DOHH2 (cell line): ENCODE results near the gene ECEL1.

Source experiments
- H3F3A ChIP-seq: fragments of 200-600 bp; sonication (generic), shearing (Covaris generic); 2 replicates; pipeline ENCODE4 v1.6.0; 2016; ENCODE audit warnings: antibody characterized with exemption, mild to moderate bottlenecking; ENCODE audit not compliant: control insufficient read depth, insufficient read depth
- H3K27ac ChIP-seq: fragments of 200-600 bp; sonication (generic); 2 replicates; pipeline ENCODE4 v1.5.1; 2014; ENCODE audit warnings: low read depth, mild to moderate bottlenecking, low read length, moderate library complexity
- H3K27me3 ChIP-seq: fragments of 200-600 bp; sonication (generic); 2 replicates; pipeline ENCODE4 v1.6.1; 2014; ENCODE audit warnings: mild to moderate bottlenecking, low read length, mixed read lengths; ENCODE audit not compliant: control insufficient read depth
- H3K36me3 ChIP-seq: fragments of 200-600 bp; sonication (generic); 2 replicates; pipeline ENCODE4 v1.6.1; 2014; ENCODE audit warnings: mild to moderate bottlenecking, low read length, moderate library complexity, mixed read lengths; ENCODE audit not compliant: control insufficient read depth
- H3K4me1 ChIP-seq: fragments of 200-600 bp; sonication (generic); 2 replicates; pipeline ENCODE4 v1.6.1; 2014; ENCODE audit warnings: mild to moderate bottlenecking, low read length, mixed read lengths; ENCODE audit not compliant: control insufficient read depth
- H3K4me2 ChIP-seq: fragments of 200-600 bp; sonication (generic); 2 replicates; pipeline ENCODE4 v1.6.0; 2014; ENCODE audit warnings: mild to moderate bottlenecking, low read length, moderate library complexity
- H3K4me3 ChIP-seq: fragments of 200-600 bp; sonication (generic); 2 replicates; pipeline ENCODE4 v1.5.1; 2014; ENCODE audit warnings: mild to moderate bottlenecking, low read length, mixed read lengths
- H3K79me2 ChIP-seq: fragments of 200-600 bp; sonication (generic); 2 replicates; pipeline ENCODE4 v1.6.1; 2014; ENCODE audit warnings: mild to moderate bottlenecking, low read length, mixed read lengths; ENCODE audit not compliant: control insufficient read depth
- H3K9me2 ChIP-seq: fragments of 200-600 bp; sonication (generic); replicated peaks from 2 replicates; pipeline ENCODE4 v1.6.1; 2014; ENCODE audit warnings: mild to moderate bottlenecking, low read length, mixed read lengths; ENCODE audit not compliant: control insufficient read depth
- H3K9me3 ChIP-seq: fragments of 200-600 bp; sonication (generic); 2 replicates; pipeline ENCODE4 v1.6.1; 2014; ENCODE audit warnings: antibody characterized with exemption, low read length, mixed read lengths; ENCODE audit not compliant: control insufficient read depth, insufficient read depth
- H4K20me1 ChIP-seq: fragments of 200-600 bp; sonication (generic); 2 replicates; pipeline ENCODE4 v1.6.0; 2014; ENCODE audit warnings: low read depth, mild to moderate bottlenecking, antibody characterized with exemption, low read length, moderate library complexity; ENCODE audit not compliant: control insufficient read depth, insufficient read depth
- EZH2phosphoT487 ChIP-seq: fragments of 200-600 bp; sonication (generic); IDR thresholded peaks from 2 replicates; pipeline ENCODE4 v1.6.1; 2017; ENCODE audit warnings: borderline replicate concordance, mild to moderate bottlenecking, antibody characterized with exemption, low read length, moderate library complexity, mixed read lengths
- TF ChIP-seq, protein P1 (sequence below): fragments of 200-600 bp; sonication (generic); IDR thresholded peaks from one replicate; pipeline ENCODE4 v1.5.1; 2014; ENCODE audit warnings: antibody characterized with exemption, mild to moderate bottlenecking, low read depth, low read length; ENCODE audit not compliant: poor library complexity, severe bottlenecking

The ECEL1 gene

GRCh38 chr2:232431705-232432590, 55.7 kb downstream of the ECEL1 start:
- TF ChIP-seq, protein P1, sequence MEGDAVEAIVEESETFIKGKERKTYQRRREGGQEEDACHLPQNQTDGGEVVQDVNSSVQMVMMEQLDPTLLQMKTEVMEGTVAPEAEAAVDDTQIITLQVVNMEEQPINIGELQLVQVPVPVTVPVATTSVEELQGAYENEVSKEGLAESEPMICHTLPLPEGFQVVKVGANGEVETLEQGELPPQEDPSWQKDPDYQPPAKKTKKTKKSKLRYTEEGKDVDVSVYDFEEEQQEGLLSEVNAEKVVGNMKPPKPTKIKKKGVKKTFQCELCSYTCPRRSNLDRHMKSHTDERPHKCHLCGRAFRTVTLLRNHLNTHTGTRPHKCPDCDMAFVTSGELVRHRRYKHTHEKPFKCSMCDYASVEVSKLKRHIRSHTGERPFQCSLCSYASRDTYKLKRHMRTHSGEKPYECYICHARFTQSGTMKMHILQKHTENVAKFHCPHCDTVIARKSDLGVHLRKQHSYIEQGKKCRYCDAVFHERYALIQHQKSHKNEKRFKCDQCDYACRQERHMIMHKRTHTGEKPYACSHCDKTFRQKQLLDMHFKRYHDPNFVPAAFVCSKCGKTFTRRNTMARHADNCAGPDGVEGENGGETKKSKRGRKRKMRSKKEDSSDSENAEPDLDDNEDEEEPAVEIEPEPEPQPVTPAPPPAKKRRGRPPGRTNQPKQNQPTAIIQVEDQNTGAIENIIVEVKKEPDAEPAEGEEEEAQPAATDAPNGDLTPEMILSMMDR = no peak
- TF ChIP-seq EZH2phosphoT487 = no peak
- no peak overlapping the region for H3K4me3 ChIP-seq
- peaks cover 18% of the 10 kb centered on the region for H3K4me1 ChIP-seq
- no peaks in the 10 kb centered on the region for H3K79me2 ChIP-seq
- H3K4me2 ChIP-seq = no peak overlapping the region
- H3K36me3 ChIP-seq = no peaks in the 10 kb centered on the region
- H3K9me3 ChIP-seq = no peaks in the 10 kb centered on the region
- H3K27ac ChIP-seq = no peak overlapping the region
- no peaks in the 10 kb centered on the region for H3K9me2 ChIP-seq
- H3F3A ChIP-seq = no peaks in the 10 kb centered on the region
- no peaks in the 10 kb centered on the region for H3K27me3 ChIP-seq
- no peaks in the 10 kb centered on the region for H4K20me1 ChIP-seq
